Brain microvascular endothelial cell (primary cell): ENCODE results near the gene CREB5.

Source experiments
- DNase-seq: peaks from one replicate; pipeline ENCODE4 v3.0.0-alpha.2; 2020
- H3K27ac ChIP-seq: fragments of 250-450 bp; sonication (Bioruptor Pico); 2 replicates; pipeline ENCODE4 v1.5.1; 2020; ENCODE audit warnings: mild to moderate bottlenecking, moderate library complexity
- H3K27me3 ChIP-seq: fragments of 250-450 bp; sonication (Bioruptor Pico); replicated peaks from 2 replicates; pipeline ENCODE4 v1.5.1; 2020; ENCODE audit warnings: mild to moderate bottlenecking
- H3K36me3 ChIP-seq: fragments of 250-450 bp; sonication (Bioruptor Pico); replicated peaks from 2 replicates; pipeline ENCODE4 v1.5.1; 2020; ENCODE audit warnings: mild to moderate bottlenecking
- H3K4me3 ChIP-seq: 2 replicates; pipeline ENCODE4 v1.5.1; 2011; ENCODE audit warnings: low read depth, mild to moderate bottlenecking, control low read depth, low read length, moderate library complexity
- in situ Hi-C: cut with HindIII; loops from 2 replicates; pipeline ENCODE4 v1.10.0; 2017; ENCODE audit warnings: low sequenced_read_pairs, low pct_ligation_motif_present
- TF ChIP-seq, protein P1 (sequence below): IDR thresholded peaks from 2 replicates; pipeline ENCODE4 v1.5.1; 2011; ENCODE audit warnings: low read depth, mild to moderate bottlenecking, moderate library complexity, low read length, control low read depth, inconsistent platforms; ENCODE audit errors: missing control alignments

The CREB5 gene

DNA sequence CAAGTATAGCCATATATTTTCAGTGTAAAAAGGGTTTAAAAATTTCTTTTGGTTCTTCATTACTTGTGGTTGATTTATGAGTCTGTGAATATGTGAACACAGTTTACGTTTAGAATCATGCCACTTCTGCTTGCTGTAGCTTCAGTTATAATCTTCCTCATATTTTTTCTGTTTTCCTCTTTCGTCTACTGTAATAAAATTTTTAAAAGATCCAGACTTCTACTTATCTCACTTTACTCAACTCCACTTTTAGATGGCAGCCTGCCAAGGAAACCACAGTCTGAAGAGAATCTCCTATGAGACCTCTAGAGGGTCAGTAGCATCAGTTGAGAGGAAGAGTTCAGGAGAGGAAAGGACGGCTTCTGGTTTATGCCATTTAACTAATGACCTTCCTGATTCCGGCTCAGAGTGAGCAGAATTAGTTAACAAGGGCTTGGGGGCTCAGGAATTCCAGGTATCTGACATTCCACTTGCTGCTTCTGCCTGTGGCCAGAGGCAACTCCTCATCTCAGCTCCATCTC lies 21.4 kb downstream of the CREB5 start:
- TF ChIP-seq, protein P1, sequence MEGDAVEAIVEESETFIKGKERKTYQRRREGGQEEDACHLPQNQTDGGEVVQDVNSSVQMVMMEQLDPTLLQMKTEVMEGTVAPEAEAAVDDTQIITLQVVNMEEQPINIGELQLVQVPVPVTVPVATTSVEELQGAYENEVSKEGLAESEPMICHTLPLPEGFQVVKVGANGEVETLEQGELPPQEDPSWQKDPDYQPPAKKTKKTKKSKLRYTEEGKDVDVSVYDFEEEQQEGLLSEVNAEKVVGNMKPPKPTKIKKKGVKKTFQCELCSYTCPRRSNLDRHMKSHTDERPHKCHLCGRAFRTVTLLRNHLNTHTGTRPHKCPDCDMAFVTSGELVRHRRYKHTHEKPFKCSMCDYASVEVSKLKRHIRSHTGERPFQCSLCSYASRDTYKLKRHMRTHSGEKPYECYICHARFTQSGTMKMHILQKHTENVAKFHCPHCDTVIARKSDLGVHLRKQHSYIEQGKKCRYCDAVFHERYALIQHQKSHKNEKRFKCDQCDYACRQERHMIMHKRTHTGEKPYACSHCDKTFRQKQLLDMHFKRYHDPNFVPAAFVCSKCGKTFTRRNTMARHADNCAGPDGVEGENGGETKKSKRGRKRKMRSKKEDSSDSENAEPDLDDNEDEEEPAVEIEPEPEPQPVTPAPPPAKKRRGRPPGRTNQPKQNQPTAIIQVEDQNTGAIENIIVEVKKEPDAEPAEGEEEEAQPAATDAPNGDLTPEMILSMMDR, result peak; percentile 9
- Histone ChIP-seq H3K36me3 (no peaks in the 10 kb centered on the region), H3K4me3 (no peak overlapping the region), H3K27me3 (no peaks in the 10 kb centered on the region), H3K27ac (no peak overlapping the region)
- in situ Hi-C loops, result no loop called here
- peak; percentile 92 for DNase-seq

DNA sequence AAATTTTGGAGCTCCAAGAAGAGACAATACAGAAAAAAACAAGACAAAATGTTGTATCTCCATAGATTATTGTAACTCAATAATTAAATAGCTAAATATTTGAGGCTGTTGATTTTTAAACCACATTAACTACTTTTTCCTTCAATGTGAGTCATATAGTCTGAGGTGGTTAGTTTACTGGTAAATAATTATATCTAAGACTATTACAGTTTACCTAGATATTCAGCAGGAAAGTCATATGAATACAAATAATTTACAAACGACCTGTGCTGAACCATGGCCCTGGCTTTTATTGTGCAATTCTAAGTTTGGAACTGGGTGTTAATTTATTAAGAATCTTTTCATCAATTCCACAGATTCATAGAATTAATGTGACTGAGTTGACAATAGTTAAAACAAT lies 22.2 kb downstream of the CREB5 start:
- Histone ChIP-seq H3K27ac (no peak overlapping the region), H3K36me3 (no peaks in the 10 kb centered on the region), H3K27me3 (no peaks in the 10 kb centered on the region), H3K4me3 (no peak overlapping the region)
- in situ Hi-C loops, result no loop called here
- TF ChIP-seq, protein P1, result no peak
- DNase-seq, result no peak

DNA sequence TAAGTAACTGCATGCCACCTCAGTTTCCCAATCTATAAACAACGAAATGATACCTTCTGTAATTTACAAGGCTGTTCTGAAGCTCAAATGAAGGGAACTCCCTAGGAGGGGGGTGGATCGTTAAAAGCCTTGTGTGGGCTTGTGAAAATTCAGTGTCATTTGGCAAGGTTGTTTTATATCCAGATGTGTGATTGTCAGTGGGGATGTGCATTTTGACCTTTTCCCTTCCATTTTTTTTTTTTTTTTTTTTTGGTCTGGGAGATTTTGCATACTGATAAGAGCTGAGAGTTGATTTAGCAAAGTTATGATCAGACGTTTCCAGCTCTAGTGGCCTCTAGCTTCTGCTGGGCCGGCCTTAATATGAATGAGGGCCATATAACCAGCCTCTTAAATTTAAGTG lies 22.8 kb downstream of the CREB5 start:
- in situ Hi-C loops, result no loop called here
- Histone ChIP-seq H3K36me3 (no peaks in the 10 kb centered on the region), H3K27ac (no peak overlapping the region), H3K4me3 (no peak overlapping the region), H3K27me3 (no peaks in the 10 kb centered on the region)
- no peak for DNase-seq
- TF ChIP-seq, protein P1, result no peak

DNA sequence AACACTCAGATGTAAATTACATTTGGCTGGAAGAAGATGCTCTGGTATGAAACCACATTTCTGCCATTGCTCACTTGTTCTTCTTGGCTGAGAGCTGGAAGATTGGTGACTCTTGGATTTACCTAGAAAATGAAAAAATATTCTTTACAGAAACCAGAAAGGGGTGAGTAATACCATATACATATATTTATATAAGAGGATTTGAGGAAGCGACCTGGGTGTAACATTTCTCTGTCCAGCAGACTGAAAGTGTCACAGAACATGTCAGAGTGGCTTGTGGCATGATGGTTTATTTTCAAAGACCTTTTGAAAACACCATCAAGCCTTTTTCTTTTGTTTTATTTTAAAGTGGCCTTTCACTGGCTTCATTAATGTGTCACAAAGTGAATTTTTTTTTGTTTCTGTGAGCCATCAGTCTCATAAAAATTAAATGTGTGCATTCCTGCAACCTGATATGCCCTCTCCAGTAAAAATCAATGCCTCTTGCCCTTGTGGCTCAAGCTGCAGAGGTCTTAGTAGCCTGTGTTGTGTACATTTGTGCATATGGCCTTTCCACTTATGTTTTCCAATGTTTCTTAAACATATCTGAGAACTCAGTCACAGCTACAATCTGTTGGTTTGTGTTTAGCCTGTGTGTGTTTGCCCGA lies 23.5 kb downstream of the CREB5 start:
- no peak for DNase-seq
- in situ Hi-C loops, result no loop called here
- Histone ChIP-seq H3K27me3 (no peaks in the 10 kb centered on the region), H3K27ac (no peak overlapping the region), H3K4me3 (no peak overlapping the region), H3K36me3 (no peaks in the 10 kb centered on the region)
- TF ChIP-seq, protein P1, result no peak

DNA sequence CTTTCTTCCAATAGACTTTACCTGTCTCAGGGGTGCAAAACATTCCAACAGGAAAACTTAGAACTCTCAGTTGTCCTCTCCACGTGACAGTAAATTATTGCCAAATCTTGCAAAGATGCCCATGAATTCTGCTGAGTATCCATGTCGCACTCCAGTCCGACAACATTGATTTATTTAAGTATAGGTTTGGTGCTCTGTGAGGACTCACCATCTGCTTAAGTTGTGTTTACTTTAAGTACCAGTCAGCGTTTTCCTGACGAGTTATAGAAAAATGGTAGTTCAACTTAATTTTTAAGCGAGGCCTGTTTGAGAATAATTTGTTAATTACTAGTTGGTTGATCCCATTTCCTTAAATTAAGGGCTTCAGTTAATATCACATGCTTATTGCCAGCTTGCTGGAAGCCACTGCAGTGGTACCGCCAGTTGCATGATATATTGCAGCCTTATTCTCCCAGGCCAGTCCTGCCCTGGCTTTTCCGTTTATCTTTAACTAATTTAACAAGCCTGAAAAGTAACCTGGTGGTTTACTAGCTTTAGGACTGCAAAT lies 27.8 kb downstream of the CREB5 start:
- Histone ChIP-seq H3K27ac (no peak overlapping the region), H3K36me3 (no peaks in the 10 kb centered on the region), H3K27me3 (no peaks in the 10 kb centered on the region), H3K4me3 (no peak overlapping the region)
- TF ChIP-seq, protein P1, result no peak
- DNase-seq, result no peak
- in situ Hi-C loops, result no loop called here
